Stimulated activated CD4-positive, alpha-beta T cell treated with anti-CD3 and anti-CD28 coated beads, Interleukin-2, amount 100 ng/mL, for 48 hours (primary cell): Measurements from ENCODE around the gene FRMPD1.
A peak's percentile ranks its signal among the peaks of the same experiment; 100 is the strongest.
"Not testable (repeated sequence)": the region's sequence is repeated elsewhere in the genome, so short reads cannot be mapped to it uniquely, and the experiment has no call there.

Experiments used
- DNase-seq, 2 donors: peaks; one replicate each; pipeline ENCODE4 v3.0.0-alpha.2; 2020

Gene FRMPD1, protein sequence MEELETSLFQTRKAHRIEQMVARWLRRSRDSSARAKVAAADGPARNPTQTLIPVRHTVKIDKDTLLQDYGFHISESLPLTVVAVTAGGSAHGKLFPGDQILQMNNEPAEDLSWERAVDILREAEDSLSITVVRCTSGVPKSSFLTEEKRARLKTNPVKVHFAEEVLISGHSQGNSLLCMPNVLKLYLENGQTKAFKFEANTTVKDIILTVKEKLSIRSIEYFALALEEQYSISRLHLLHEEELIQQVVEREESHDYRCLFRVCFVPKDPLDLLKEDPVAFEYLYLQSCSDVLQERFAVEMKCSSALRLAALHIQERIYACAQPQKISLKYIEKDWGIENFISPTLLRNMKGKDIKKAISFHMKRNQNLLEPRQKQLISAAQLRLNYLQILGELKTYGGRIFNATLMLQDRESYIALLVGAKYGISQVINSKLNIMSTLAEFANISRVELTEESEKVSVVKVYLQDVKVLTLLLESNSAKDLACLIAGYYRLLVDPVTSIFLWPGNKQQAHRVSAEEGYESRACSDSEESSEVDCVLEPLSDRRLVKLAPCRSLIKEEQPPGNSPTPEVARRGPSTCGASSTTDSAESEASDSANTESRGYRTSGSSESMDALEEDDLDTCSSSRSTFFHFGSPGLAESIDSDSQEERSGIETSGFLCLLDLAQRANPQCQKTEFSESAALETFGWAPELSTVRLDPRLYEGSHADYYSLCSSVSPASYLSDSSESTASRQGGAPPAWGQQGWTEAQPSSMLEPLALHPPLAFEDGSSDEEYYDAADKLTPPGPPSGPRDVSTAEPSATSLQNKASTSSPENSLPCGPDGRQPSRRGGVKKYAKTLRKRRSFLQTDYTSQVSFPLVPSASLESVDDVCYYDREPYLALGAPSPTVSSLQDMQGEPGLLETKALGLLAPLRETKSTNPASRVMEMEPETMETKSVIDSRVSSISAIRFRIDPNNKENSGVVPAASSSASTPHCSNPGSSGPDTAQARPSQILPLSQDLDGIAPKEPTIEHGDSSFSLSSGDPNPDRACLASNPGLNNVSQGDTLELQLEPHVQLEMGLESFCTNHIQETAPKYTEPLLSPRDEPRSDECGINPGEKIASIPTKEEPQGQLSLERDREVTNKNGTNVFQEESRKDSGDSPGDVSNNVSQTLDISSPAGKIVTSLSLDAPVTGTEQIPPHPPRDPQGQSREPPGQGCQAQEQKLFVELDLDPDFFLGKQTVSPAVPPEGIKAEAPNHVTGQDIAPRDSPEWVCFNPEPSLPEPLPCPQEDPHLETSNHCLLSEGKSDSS (N-terminal part only)

DNA sequence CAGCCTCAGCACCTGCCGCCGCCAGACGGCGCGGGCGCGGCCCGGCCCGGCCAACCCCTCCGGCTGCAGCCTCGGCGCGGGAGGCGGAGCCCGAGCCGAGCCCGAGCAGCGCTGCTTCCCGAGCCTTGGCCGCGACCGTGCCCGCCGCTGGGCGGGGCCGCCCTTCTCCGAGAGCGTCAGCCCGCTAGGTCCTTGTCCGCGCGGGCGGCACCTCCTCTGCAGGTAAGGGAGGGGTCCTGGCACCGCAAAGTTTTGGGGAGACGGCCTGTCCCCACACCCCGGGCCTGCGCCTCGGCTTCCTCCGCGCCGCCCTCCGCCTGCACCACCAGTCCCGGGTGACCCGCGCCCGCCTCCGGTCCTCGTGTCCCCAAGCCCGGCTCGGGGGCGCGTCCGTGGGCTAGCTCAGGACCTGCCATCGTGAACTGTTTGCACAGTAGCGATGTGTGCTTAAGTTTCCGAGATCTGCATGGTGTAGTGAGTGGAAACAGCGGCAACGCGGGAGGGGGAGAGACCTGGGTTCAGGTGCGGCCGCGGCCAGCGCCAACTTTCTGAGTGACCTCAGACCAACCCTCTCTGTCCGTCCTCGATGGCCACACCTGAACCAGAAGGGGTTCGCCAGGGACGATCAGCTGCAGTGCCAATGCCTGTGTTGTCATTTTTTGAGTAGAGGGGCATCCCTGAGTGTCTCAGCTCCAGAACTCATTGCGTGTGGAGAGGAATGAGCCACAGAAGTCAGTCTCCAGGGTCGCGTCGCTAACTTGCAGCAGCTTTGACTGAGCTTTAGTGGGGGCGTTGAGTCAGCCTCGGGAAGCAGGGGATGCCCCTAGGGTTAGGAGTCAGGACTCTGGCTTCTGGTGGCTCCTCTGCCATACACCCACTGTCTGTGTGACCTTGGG lies at the start of gene FRMPD1:
TSS of gene FRMPD1 (plus strand) at position 82 of the 896 bp plus-strand sequence. CDS start 41,688 bp downstream, outside the sequence.
- peak; percentile 39 to 54 for DNase-seq

DNA sequence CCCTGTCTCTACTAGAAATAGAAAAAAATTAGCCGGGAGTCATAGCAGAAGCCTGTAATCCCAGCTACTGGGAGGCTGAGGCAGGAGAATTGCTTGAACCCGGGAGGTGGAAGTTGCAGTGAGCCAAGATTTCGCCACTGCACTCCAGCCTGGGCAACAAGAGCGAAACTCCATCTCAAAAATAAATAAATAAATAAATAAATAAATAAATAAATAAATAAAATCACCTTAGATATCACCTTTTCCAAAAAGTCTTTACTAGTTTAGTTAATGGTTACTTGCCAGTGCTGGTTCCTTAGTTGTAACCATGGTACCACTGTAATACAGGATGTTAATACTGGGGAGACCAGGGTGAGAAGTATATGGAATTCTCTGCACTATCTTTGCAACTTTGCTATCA lies 48.7 kb upstream of the FRMPD1 start:
- DNase-seq: not testable (repeated sequence)

DNA sequence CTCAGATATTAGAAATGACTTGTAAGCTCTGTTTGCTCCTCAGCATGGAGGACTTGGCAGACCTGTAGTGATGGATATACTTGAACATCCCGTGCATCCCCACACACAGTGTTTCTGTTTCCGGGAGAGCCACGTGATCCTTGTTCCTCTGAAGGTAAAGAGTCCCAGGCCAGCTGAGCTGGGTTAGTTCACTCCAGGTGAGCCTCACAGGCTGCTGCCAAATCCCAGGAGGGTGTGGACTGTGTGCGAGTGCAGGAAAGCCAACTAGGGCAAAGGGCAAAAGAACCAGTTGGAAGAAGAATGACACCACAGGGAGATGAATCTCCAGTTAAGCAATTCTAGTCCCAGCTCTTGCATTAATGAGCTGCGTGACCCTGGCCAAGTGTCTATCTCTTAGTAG lies 47.9 kb upstream of the FRMPD1 start:
- no peak for DNase-seq

DNA sequence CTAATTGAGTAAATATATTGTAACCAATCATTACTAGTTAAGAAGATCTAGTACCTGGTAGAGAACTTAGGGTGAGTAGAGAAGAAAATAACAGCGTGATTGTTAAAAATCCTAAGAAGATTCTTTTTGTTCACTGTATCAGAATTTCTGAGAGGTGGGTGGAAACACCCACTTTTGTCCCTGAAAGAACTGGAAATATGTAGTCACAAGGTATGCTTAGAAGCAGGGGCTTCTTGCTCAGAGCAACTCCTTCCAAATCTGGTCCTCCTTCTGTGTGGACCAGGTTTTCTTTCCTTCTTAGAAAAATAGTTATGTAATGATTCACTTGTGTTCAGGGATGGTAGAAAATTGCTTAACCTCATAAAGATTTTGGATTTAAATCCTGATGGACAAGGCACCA lies 46.5 kb upstream of the FRMPD1 start:
- no peak for DNase-seq

DNA sequence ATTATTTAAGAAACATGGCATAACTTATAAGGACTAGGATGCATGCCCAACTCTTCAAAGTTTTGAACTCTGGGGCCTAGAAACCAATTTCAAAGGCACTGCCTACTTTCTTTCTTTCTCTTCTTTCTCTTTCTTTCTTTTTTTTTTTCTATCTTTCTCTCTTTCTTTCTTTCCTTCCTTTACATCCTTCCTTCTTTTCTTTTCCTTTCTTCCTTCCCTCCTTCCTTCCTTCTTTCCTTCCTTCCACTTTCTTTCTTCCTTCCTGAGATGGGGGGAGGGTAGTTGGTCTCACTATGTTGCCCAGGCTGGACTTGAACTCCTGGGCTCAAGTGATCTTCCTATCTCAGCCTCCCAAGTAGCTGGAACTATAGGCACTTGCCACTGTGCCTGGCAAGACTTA lies 42.5 kb upstream of the FRMPD1 start:
- no peak for DNase-seq

DNA sequence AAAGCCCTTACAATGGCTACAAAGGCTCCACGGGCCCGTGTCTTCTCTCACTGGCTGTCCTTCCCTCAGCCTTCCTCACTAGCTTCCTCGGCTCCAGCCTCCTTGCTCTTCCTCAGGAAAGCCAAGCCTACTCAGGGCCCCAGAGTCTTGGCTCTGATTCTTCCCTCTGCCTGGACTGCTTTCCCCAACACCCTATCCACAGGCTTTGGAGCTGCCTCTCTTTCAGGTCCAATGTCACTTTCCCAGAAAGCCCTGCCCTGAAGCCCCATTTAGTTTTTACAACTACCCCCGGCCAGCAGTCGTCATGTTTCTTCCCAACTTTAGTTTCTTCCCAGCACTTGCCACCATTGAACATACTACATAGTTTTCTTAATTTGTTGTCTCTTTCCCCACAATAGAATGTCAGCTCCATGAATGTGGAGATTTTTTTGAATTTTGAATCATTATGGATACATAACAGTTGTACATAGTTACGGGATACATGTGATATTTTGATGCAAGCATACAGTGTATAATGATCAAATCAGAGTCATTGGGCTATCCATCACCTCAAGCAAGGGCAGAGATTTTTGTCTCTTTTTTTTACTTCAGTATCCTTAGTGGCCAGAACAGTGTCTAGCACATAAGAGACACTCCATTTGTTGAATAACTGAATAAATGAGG lies 40.9 kb upstream of the FRMPD1 start:
- no peak for DNase-seq

DNA sequence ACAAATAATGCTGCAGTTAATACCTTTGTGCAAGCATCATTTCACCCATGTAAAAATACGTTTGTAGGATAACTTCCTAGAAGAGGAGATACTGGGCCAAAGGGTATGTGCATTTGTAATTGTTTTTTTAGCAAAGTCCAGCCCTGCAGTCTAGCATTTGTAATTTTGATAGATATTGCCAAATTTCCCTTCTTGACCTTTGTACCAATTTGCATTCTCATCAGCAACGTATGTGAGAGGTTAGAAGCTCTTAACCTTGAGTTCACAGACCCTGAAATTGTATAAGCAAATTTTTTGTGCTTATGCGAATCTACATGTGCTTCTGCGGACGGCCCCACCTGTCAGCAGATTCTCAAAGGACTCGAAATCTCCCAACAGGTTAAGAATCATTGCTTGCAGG lies 39.7 kb upstream of the FRMPD1 start:
- no peak for DNase-seq

DNA sequence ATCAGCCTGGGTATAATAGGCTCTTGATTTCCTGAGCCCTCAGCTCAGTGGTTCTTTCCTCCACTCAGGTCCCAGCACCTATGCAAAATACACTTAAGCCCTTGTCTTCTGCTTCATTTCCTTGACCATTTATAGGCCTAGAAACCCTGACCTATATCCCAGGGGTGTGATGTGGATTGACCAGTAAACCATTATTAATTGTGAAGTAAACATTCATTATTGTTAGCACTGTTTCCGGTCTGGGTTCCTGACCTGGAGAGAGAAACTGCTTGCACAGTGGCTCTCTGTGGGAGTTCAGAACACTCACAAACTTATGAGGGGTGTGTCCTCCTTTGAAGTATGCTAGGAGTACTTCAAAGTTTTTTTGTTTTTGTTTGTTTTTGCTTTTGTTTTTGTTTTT lies 38.8 kb upstream of the FRMPD1 start:
- no peak for DNase-seq

DNA sequence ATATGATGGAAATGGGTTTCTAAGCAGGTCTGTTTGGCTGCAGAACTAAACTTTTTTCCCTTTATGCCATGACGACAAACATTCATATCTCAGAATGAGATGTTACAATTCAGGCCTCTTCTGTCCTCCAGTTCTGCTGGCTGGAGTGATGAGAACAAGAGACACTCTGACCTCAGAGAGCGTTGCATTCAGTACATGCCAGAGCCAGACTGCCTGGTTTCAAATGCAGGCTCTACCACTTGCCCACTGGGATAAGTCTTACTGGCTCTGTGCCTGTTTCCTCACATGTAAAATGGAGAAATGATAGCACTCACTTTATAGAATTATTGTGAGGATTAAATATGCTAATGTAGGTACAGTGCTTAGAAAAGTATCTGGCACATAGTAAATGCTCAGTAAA lies 33.6 kb upstream of the FRMPD1 start:
- DNase-seq: no peak

DNA sequence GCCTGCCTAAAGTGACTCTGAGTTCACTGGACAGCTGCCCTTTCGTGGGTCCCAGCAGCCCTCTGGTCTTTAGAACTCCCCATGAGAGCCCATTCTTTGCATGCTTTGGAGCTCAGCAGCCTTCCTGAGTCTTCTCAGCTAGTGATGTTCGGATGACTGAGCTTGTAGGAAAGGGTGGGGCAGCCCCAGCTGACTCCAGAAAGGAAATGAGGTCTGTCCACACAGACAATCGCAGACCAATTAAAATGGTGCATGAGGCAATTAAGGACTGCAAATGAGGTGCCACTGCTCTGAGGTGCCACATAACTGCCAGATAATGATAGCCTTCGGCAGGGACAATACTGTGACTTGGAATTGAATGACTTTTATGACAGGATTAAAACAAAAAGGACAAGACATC lies 32.9 kb upstream of the FRMPD1 start:
- DNase-seq: no peak

DNA sequence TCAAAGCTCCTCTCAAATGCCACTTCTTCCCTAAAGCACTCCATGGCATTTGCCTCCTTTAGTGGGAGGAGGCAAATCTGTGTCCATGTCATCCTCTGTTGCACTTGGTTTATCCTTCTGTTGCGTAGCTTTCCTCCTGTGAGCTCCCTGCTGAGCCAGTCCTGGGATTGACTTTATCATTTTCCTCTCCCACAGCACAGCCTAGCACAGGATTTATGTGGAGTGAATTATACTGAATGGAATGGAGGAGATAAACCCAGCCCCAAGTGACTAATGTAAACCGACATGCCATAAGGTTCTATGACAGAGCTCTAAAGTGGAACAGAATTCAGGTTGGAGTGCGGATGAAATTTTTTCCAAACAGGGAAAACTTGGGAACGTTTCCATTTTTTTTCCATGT lies 31.9 kb upstream of the FRMPD1 start:
- DNase-seq: no peak

DNA sequence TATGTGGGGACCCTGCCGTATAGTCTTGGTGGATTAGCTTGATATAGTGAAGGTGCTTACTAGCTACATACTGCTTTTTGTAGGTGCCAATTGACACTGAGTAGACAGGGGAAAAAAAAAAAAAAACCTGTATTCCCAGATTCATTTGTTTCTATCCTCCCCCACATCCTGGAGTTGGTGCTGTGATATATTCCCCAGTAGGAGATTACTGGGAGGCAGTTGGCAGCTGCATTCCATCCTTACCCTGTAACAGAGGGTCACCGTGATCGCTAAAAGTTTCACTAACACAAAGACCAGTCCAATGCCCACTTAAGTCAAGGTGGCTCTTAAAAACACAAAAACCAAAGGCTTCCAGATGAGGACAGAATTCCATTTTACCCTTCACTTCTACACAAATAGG lies 30.9 kb upstream of the FRMPD1 start:
- no peak for DNase-seq

DNA sequence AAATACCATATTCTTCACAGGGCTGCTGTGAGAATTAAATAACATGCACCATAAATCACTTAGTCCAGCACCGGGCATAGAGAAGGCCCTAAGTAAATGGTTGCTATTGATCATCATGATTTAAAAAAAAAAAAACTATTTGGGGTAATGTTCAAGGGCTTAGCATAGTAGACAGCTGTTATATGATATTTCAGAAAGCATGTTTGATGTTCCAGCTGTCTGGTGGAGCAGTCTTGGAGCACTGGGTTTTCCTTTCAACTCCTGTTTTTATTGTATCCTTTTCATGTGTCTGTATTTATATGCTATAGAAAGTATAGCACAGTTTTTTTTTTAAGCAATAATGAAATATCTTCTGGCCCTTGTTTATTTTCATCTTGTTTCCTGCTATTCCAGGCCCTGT lies 30.4 kb upstream of the FRMPD1 start:
- no peak for DNase-seq

DNA sequence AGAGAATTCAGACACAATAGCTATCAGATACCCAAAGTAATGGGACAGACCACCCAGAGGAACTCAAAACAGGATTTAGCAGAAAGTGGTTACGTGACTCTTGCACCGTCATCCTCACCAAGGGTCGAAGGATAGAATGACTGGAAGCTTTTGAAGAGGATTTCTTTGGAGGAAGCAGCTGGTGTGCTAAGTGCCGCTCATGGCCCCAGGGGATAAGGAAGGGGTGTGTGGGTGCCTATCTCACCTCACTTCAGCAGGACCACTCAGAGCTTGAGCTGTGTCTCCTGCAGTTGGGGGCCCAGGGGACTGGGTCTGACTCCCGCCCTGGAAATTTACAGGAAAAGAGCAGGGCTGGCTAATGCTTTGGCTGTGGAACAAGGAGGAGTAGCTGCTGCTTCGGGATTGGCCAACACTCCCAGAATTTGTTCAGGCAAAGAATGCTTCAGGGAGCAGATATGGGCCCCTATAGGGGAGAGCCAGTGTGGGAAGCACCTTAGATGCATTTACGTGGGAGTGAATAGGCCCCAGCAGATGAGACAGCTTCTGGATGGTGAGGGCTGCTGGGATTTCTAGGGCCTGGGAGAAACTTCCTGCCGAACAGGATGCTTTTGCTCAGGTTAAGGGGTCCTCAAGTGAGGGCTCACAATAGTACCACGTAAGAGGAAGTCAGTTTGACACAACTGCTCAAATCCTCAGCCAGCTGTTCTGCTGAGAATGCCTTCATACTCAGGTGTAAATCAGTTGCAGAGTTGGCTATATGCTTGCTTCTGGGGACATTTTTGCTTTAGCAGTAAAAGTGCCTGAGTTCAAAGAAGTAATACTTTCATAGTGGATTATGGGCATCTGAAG lies 29.3 kb upstream of the FRMPD1 start:
- no peak for DNase-seq

DNA sequence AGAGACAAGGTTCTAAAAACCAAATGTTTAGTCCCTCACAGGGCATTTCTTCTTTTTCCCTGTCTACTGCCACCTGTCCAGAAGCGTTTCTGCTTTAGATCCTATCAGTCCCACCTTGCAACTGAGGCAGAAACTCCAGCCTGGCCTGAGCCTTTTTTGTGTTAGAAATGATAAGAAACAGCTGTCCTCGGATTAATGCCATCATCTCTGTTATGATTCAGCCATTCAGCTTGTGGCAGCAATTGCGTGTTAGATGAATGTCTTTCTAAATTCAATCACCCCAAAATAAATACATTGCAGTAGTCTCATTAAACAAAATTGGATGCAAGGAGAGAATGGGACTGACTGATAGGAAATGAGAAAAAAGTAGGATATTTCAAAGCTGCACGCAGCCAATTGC lies 28.3 kb upstream of the FRMPD1 start:
- DNase-seq: no peak

DNA sequence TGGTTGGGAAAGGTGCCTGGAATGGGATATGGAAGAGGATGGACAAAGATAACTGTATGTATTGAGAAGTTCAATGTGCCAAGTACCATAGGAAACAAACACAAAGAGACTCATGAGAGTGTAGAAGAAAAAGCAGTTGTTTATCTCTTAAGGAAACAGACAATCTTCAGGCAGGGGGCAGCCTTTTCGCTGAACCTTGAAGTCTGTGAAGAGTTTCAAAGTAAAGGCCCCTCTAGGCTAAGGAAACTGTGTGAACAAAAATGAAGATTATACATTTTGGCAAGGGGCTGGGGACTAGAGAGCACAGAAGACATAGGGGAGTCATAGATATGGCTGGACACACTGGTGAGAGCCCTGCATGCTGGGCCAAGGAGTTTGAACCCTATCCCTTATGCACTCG lies 27.5 kb upstream of the FRMPD1 start:
- DNase-seq: no peak

DNA sequence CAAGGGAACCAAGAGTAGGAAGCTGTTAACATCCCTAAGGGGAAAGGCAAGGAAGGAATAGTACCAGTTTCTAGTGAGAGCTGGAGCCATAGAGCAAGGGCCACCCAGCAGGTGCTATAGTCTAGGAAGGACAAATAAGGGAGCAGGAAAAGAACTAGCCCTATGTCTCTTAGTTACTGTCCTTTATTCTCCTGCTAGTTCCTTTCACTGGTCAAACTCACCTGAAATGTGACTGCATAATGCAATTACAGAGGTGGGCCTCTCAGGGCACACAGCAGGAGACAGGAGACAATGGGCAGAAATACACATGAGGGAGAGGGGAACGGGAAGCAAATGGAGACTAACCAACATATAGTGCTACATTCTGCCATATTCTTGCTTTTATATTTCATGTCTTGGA lies 26.7 kb upstream of the FRMPD1 start:
- DNase-seq: no peak

DNA sequence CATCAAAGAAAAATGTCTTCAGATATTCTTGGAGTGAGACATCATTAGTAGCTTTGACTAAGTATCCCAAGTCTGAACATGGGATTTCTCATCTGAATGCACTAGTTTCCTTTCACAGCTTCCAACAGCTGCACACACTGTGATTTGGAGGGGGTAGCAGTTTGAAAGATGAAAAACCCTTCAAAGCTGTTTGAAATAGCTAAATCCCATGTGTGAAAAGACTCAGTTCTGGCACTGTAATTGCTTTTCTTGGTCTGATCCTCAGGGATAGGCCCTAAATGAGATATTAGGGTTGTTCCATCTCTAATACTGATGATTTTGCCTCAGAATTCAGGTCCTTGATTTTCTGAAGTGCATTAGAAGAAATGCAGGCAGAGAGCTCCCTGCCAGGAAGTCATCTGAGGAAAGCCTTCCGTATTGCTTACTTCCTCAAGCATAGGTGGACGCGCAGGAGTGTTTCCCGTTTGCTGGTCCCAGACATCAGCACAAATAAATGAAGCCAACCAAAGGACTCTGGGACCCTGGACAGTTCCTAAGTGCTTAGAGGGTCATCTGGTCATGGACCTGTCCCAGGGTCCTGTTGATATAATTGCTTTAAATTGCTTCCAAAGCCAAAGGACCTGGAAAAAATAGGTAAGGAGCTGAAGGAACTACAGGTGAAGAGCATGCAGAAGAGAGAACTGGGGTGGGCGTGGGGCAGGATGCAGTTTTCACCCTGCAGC lies 25.6 kb upstream of the FRMPD1 start:
- no peak for DNase-seq

DNA sequence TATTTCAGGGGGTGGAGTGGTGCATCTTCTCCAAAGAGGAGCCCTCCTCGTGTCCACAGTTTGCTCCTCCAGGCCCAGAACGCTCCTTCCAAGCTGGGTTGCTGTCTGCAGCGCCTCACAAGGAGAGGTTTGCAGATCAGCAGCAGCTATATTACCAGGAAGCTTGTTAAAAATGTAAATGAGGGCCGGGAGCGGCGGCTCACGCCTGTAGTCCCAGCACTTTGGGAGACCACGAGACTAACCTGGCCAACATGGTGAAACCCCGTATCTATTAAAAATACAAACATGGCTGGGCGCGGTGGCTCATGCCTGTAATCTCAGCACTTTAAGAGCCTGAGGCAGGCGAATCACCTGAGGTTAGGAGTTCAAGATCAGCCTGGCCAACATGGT lies 25.0 kb upstream of the FRMPD1 start:
- DNase-seq: no peak

DNA sequence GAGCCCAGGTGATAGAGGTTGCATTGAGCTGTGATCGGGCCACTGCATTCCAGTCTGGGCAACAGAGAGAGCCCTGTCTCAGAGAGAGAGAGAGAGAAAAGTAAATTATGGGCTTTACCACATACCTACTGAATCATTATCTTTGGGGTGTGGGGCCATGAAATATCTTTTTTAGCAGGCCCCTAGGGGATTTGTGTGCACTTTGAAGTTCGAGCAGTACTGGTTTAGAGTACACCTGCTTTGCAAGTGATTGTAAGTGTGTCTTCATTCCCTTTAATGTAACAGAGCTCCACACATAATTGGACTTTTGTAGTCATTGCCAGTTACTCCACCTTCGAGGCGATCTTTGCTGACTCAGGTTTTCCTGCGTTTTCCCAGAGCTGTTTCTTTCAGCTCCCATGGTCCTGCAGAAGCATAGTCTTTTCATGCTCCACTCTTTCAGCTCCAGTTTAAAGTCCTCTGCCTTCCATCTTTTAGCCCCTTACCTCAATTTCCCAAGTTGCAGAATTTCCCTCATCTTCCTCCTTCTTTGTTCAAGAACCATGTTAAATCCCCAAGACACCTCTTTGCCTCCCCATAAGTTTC lies 24.0 kb upstream of the FRMPD1 start:
- DNase-seq: no peak
